WTC11 (cell line): Measurements from ENCODE around the gene LPAR2. TPM values are rescaled to one million over a fixed set of nuclear protein-coding genes. Genes with fewer than 3 reads are reported as not detected.

ENCODE experiments used
- ATAC-seq: fragments of 200-7000 bp; cut with Tn5 transposase; 2 replicates; pipeline ENCODE4 v1.10.0; 2021; ENCODE audit warnings: mild to moderate bottlenecking, moderate library complexity
- CTCF ChIA-PET: fragments of 300-600 bp; sonication (Branson Sonifier 250); formaldehyde crosslinking; loops from one replicate; lab custom pipeline; 2021; ENCODE audit warnings: antibody characterized with exemption; lab: Charles Lee
- POLR2A ChIA-PET: fragments of 350-600 bp; sonication (Branson Sonifier 250); formaldehyde crosslinking; loops from one replicate; lab custom pipeline; 2021; ENCODE audit warnings: antibody characterized with exemption; lab: Charles Lee
- DNase-seq: peaks from one replicate; pipeline ENCODE4 v3.0.0; 2021; ENCODE audit warnings: low spot score
- H3K27ac Mint-ChIP-seq: 2 replicates; pipeline ENCODE4 v1.8.0; 2021; ENCODE audit warnings: mixed read lengths
- H3K27me3 Mint-ChIP-seq: 2 replicates; pipeline ENCODE4 v1.8.0; 2021; ENCODE audit warnings: low read depth, mild to moderate bottlenecking, moderate library complexity, mixed read lengths
- H3K36me3 Mint-ChIP-seq: 2 replicates; pipeline ENCODE4 v1.8.0; 2021; ENCODE audit warnings: mixed read lengths
- H3K4me1 Mint-ChIP-seq: 2 replicates; pipeline ENCODE4 v1.8.0; 2022; ENCODE audit warnings: mixed read lengths
- H3K4me3 Mint-ChIP-seq: 2 replicates; pipeline ENCODE4 v1.8.0; 2021; ENCODE audit warnings: mild to moderate bottlenecking, moderate library complexity, mixed read lengths
- H3K9me3 Mint-ChIP-seq: 2 replicates; pipeline ENCODE4 v1.8.0; 2021; ENCODE audit warnings: mixed read lengths
- ATF3 ChIP-seq: sonication (generic); formaldehyde crosslinking; conservative IDR thresholded peaks from 2 replicates; pipeline ENCODE4 v1.8.1; 2022; ENCODE audit warnings: mild to moderate bottlenecking, missing genetic modification reagents
- CREM ChIP-seq: sonication (generic); formaldehyde crosslinking; IDR thresholded peaks from 2 replicates; pipeline ENCODE4 v1.8.1; 2022; ENCODE audit warnings: mild to moderate bottlenecking, missing genetic modification reagents, moderate library complexity
- FOXP1 ChIP-seq: sonication (generic); formaldehyde crosslinking; IDR thresholded peaks from 2 replicates; pipeline ENCODE4 v1.8.0; 2022; ENCODE audit warnings: missing genetic modification reagents, mild to moderate bottlenecking, moderate library complexity, borderline replicate concordance
- GRHL2 ChIP-seq: fragments of 250-450 bp; sonication (Bioruptor Pico); IDR thresholded peaks from 2 replicates; pipeline ENCODE4 v1.8.0; 2022; ENCODE audit warnings: mild to moderate bottlenecking, moderate library complexity; ENCODE audit not compliant: insufficient replicate concordance, severe bottlenecking
- GTF2I ChIP-seq: fragments of 250-450 bp; sonication (Bioruptor Pico); conservative IDR thresholded peaks from 2 replicates; pipeline ENCODE4 v1.4.0; 2021; ENCODE audit warnings: mild to moderate bottlenecking
- IRF2 ChIP-seq: sonication (generic); formaldehyde crosslinking; IDR thresholded peaks from 2 replicates; pipeline ENCODE4 v1.8.0; 2022; ENCODE audit warnings: low read depth, missing genetic modification reagents, borderline replicate concordance
- JAZF1 ChIP-seq: fragments of 250-450 bp; sonication (Bioruptor Pico); IDR thresholded peaks from 2 replicates; pipeline ENCODE4 v1.9.0; 2021; ENCODE audit warnings: moderate library complexity, mild to moderate bottlenecking, inconsistent platforms
- KAT7 ChIP-seq: sonication (generic); formaldehyde crosslinking; IDR thresholded peaks from 2 replicates; pipeline ENCODE4 v1.8.1; 2023; ENCODE audit warnings: missing genetic modification reagents, mild to moderate bottlenecking, borderline replicate concordance
- MAX ChIP-seq: sonication (generic); formaldehyde crosslinking; IDR thresholded peaks from 2 replicates; pipeline ENCODE4 v1.8.0; 2022; ENCODE audit warnings: mild to moderate bottlenecking, missing genetic modification reagents
- MXD4 ChIP-seq: fragments of 250-450 bp; sonication (Bioruptor Pico); IDR thresholded peaks from 2 replicates; pipeline ENCODE4 v1.8.0; 2021; ENCODE audit warnings: mild to moderate bottlenecking, moderate library complexity, borderline replicate concordance
- NFE2L1 ChIP-seq: sonication (generic); formaldehyde crosslinking; IDR thresholded peaks from 2 replicates; pipeline ENCODE4 v1.8.1; 2023; ENCODE audit warnings: missing genetic modification reagents
- NR1H2 ChIP-seq: sonication (generic); formaldehyde crosslinking; IDR thresholded peaks from 2 replicates; pipeline ENCODE4 v1.9.0; 2021; ENCODE audit warnings: mild to moderate bottlenecking, moderate library complexity, missing genetic modification reagents
- NR3C1 ChIP-seq: sonication (generic); formaldehyde crosslinking; conservative IDR thresholded peaks from 2 replicates; pipeline ENCODE4 v1.8.1; 2023; ENCODE audit warnings: low read depth, mild to moderate bottlenecking, missing genetic modification reagents
- OVOL2 ChIP-seq: fragments of 250-450 bp; sonication (Bioruptor Pico); IDR thresholded peaks from 2 replicates; pipeline ENCODE4 v1.9.0; 2021; ENCODE audit warnings: mild to moderate bottlenecking, borderline replicate concordance
- PRDM15 ChIP-seq: sonication (generic); formaldehyde crosslinking; IDR thresholded peaks from 2 replicates; pipeline ENCODE4 v1.8.0; 2022; ENCODE audit warnings: missing genetic modification reagents
- RELA ChIP-seq: sonication (generic); formaldehyde crosslinking; IDR thresholded peaks from 2 replicates; pipeline ENCODE4 v1.8.1; 2022; ENCODE audit warnings: missing genetic modification reagents, mild to moderate bottlenecking, borderline replicate concordance
- SP1 ChIP-seq: sonication (generic); formaldehyde crosslinking; conservative IDR thresholded peaks from 2 replicates; pipeline ENCODE4 v1.8.1; 2022; ENCODE audit warnings: missing genetic modification reagents
- STAT6 ChIP-seq: sonication (generic); formaldehyde crosslinking; conservative IDR thresholded peaks from 2 replicates; pipeline ENCODE4 v1.8.1; 2023; ENCODE audit warnings: mild to moderate bottlenecking, low read depth, missing genetic modification reagents, moderate library complexity
- TCF7 ChIP-seq: sonication (generic); formaldehyde crosslinking; IDR thresholded peaks from 2 replicates; pipeline ENCODE4 v1.8.0; 2022; ENCODE audit warnings: mild to moderate bottlenecking, low read depth, missing genetic modification reagents, moderate library complexity
- ZNF121 ChIP-seq: sonication (generic); formaldehyde crosslinking; IDR thresholded peaks from 2 replicates; pipeline ENCODE4 v1.8.0; 2023; ENCODE audit warnings: missing genetic modification reagents
- ZNF138 ChIP-seq: sonication (generic); formaldehyde crosslinking; conservative IDR thresholded peaks from 2 replicates; pipeline ENCODE4 v1.8.1; 2022; ENCODE audit warnings: mild to moderate bottlenecking, moderate library complexity, missing genetic modification reagents
- ZNF416 ChIP-seq: fragments of 250-450 bp; sonication (Bioruptor Pico); IDR thresholded peaks from 2 replicates; pipeline ENCODE4 v1.9.0; 2021; ENCODE audit warnings: mild to moderate bottlenecking, inconsistent platforms
- ZNF671 ChIP-seq: fragments of 250-450 bp; sonication (Bioruptor Pico); IDR thresholded peaks from 2 replicates; pipeline ENCODE4 v1.8.0; 2021; ENCODE audit warnings: mild to moderate bottlenecking
- total RNA-seq: library from RNA; stranded (reverse); gene quantifications from 3 replicates; pipeline ENCODE4 v1.2.3, GENCODE V29; 2021

LPAR2 gene
- total RNA-seq, 1 experiment from 2014 or later, result 44.5 TPM

GRCh38 chr19:19677579-19677978 lies 49.6 kb upstream of the LPAR2 start:
- peaks cover 75% of the 10 kb centered on the region for H3K36me3 Mint-ChIP-seq
- TF ChIP-seq OVOL2 (CRISPR knock-in tag), result no peak
- TF ChIP-seq NFE2L1, result no peak
- TF ChIP-seq CREM (CRISPR knock-in tag), result no peak
- TF ChIP-seq SP1 (CRISPR knock-in tag), result no peak
- TF ChIP-seq TCF7 (CRISPR knock-in tag), result no peak
- no peak for TF ChIP-seq ATF3
- no peak for TF ChIP-seq RELA
- TF ChIP-seq, all 79 proteins: peak for 0
- Mint-ChIP-seq H3K9me3 (0 out of 2 replicates have a peak, but pooled peaks cover 3% of the 10 kb centered on the region), H3K4me3 (no peak overlapping the region), H3K27me3 (no peaks in the 10 kb centered on the region), H3K27ac (0 out of 2 replicates have a peak overlapping the region, but pooled peaks have one; percentile 50), H3K4me1 (0 out of 2 replicates have a peak, but pooled peaks cover 3% of the 10 kb centered on the region)
- no peak for DNase-seq
- POLR2A ChIA-PET, result no interaction called here
- no peak for ATAC-seq
- CTCF ChIA-PET, result no interaction called here

GRCh38 chr19:19674315-19674714 lies 46.3 kb upstream of the LPAR2 start:
- POLR2A ChIA-PET, result no interaction called here
- DNase-seq (no peak), ATAC-seq (no peak)
- H3K27ac Mint-ChIP-seq, result no peak overlapping the region
- H3K9me3 Mint-ChIP-seq, result no peaks in the 10 kb centered on the region
- H3K4me3 Mint-ChIP-seq, result no peak overlapping the region
- TF ChIP-seq NR3C1 (CRISPR knock-in tag), result no peak
- no peak for TF ChIP-seq KAT7 (CRISPR knock-in tag)
- TF ChIP-seq ZNF416 (CRISPR knock-in tag), result no peak
- TF ChIP-seq JAZF1 (CRISPR knock-in tag), result no peak
- no peak for TF ChIP-seq MXD4 (CRISPR knock-in tag)
- no peak for TF ChIP-seq GTF2I (CRISPR knock-in tag)
- TF ChIP-seq STAT6, result no peak
- no peak for TF ChIP-seq ZNF138 (CRISPR knock-in tag)
- TF ChIP-seq MAX (CRISPR knock-in tag), result no peak
- TF ChIP-seq FOXP1 (CRISPR knock-in tag), result no peak
- no peak for TF ChIP-seq IRF2 (CRISPR knock-in tag)
- no peak for TF ChIP-seq GRHL2 (CRISPR knock-in tag)
- no peak for TF ChIP-seq NR1H2
- no peak for TF ChIP-seq ZNF121
- no peak for TF ChIP-seq SP1 (CRISPR knock-in tag)
- no peak for TF ChIP-seq ATF3
- no peak for TF ChIP-seq PRDM15 (CRISPR knock-in tag)
- no peak for TF ChIP-seq ZNF671
- no peaks in the 10 kb centered on the region for H3K27me3 Mint-ChIP-seq
- H3K4me1 Mint-ChIP-seq, result peaks cover 17% of the 10 kb centered on the region
- peaks cover 56% of the 10 kb centered on the region for H3K36me3 Mint-ChIP-seq
- CTCF ChIA-PET, result no interaction called here
